ENCODE results near the gene FAM89B.

DNA sequence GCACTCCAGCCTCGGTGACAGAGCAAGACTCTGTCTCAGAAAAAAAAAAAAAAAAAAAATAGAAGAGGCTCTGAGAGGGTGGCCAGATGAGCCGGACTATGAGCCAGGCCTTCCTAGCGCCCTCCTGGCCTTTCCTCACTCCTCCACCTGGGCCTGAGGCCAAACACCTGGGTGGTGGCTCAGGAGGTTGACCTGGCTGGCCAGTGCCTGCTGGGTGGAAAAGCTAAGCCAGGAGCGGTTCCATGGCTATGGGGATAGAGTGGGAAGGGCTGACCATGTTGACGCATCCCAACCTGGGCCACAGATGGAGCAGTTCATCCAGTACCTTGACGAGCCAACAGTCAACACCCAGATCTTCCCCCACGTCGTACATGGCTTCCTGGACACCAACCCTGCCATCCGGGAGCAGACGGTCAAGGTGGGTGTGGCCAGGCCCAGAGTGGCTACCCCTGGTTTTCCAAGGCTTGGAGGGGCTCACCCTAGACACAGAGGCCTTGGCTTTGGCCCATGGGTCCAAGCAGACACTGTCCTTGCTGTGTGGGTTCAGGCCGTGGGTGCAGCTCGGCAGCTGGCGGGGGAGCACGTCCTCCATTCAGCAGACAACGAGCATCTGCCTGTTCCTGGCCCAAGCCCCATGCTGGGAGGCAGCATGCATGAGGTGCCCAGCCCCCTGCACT lies 39.8 kb upstream of the FAM89B start:
- no peak for TF ChIP-seq CTCF (IDR thresholded peaks at IDR 0.05)
- TF ChIP-seq POLR2A (IDR thresholded peaks at IDR 0.05), result no peak
